Neural cell (in vitro differentiated cells): ENCODE data around the gene PC. TPM values are rescaled to one million over a fixed set of nuclear protein-coding genes. Genes with fewer than 3 reads are reported as not detected.

ENCODE experiments used
- H2AFZ ChIP-seq: fragments of 200-600, 300-800 bp; sonication (generic), shearing (Covaris generic); 2 replicates; pipeline ENCODE4 v1.6.0; 2014; ENCODE audit warnings: low read depth, mild to moderate bottlenecking, antibody characterized with exemption, low read length, moderate library complexity
- H3F3A ChIP-seq: fragments of 200-600 bp; shearing (Covaris generic); 2 replicates; pipeline ENCODE4 v1.6.1; 2016; ENCODE audit warnings: mild to moderate bottlenecking, moderate library complexity, mixed read lengths, antibody characterized with exemption, low read length; ENCODE audit not compliant: insufficient read depth, poor library complexity, severe bottlenecking
- H3K27ac ChIP-seq: fragments of 200-600, 300-800 bp; sonication (generic), shearing (Covaris generic); 2 replicates; pipeline ENCODE4 v1.5.1; 2014; ENCODE audit warnings: mild to moderate bottlenecking, low read length, moderate library complexity
- H3K27me3 ChIP-seq: fragments of 300-800, 200-600 bp; sonication (generic), shearing (Covaris generic); 2 replicates; pipeline ENCODE4 v1.6.0; 2014; ENCODE audit warnings: mild to moderate bottlenecking, low read depth, low read length, moderate library complexity; ENCODE audit not compliant: insufficient read depth
- H3K36me3 ChIP-seq: fragments of 300-800, 200-600 bp; sonication (generic), shearing (Covaris generic); 2 replicates; pipeline ENCODE4 v1.5.1; 2014; ENCODE audit warnings: mild to moderate bottlenecking, antibody characterized with exemption, low read length, moderate library complexity; ENCODE audit not compliant: insufficient read depth
- H3K4me2 ChIP-seq: fragments of 300-800, 200-600 bp; sonication (generic), shearing (Covaris generic); 2 replicates; pipeline ENCODE4 v1.6.0; 2014; ENCODE audit warnings: mild to moderate bottlenecking, low read length
- H3K4me3 ChIP-seq: fragments of 300-800, 200-600 bp; sonication (generic), shearing (Covaris generic); 2 replicates; pipeline ENCODE4 v1.5.1; 2014; ENCODE audit warnings: mild to moderate bottlenecking, low read length, moderate library complexity
- H3K79me2 ChIP-seq: fragments of 200-600 bp; shearing (Covaris generic); replicated peaks from 2 replicates; pipeline ENCODE4 v1.6.0; 2014; ENCODE audit warnings: mild to moderate bottlenecking, low read length, moderate library complexity; ENCODE audit not compliant: insufficient read depth
- H3K9ac ChIP-seq: fragments of 300-800, 200-600 bp; sonication (generic), shearing (Covaris generic); 2 replicates; pipeline ENCODE4 v1.6.1; 2016; ENCODE audit warnings: mild to moderate bottlenecking, low read length, mixed read lengths
- H3K9me2 ChIP-seq: fragments of 200-600 bp; shearing (Covaris generic); 2 replicates; pipeline ENCODE4 v1.6.1; 2016; ENCODE audit warnings: mild to moderate bottlenecking, low read length, mixed read lengths; ENCODE audit not compliant: insufficient read depth
- H3K9me3 ChIP-seq: fragments of 200-600, 300-800 bp; sonication (generic), shearing (Covaris generic); 2 replicates; pipeline ENCODE4 v1.6.1; 2016; ENCODE audit warnings: mild to moderate bottlenecking, mixed run types, low read length, moderate library complexity, mixed read lengths
- H4K20me1 ChIP-seq: fragments of 200-600 bp; shearing (Covaris generic); 2 replicates; pipeline ENCODE4 v1.6.1; 2016; ENCODE audit warnings: mild to moderate bottlenecking, mixed run types; ENCODE audit not compliant: insufficient read depth
- EP300 ChIP-seq: fragments of 450-650 bp; conservative IDR thresholded peaks from 2 replicates; pipeline ENCODE4 v1.6.1; 2014; ENCODE audit warnings: antibody characterized with exemption, mild to moderate bottlenecking, moderate library complexity; ENCODE audit not compliant: poor library complexity, severe bottlenecking
- EZH2 ChIP-seq: fragments of 200-600, 300-800 bp; shearing (Covaris generic), sonication (generic); IDR thresholded peaks from 2 replicates; pipeline ENCODE4 v1.6.1; 2014; ENCODE audit warnings: antibody characterized with exemption, low read length, borderline replicate concordance, mild to moderate bottlenecking; ENCODE audit not compliant: insufficient read depth, poor library complexity, severe bottlenecking
- MXI1 ChIP-seq: fragments of 450-650 bp; conservative IDR thresholded peaks from 2 replicates; pipeline ENCODE4 v1.6.1; 2014; ENCODE audit warnings: antibody characterized with exemption, mild to moderate bottlenecking; ENCODE audit not compliant: poor library complexity, severe bottlenecking
- POLR2AphosphoS5 ChIP-seq: IDR thresholded peaks from 2 replicates; pipeline ENCODE4 v1.6.1; 2012
- RAD21 ChIP-seq: fragments of 450-650 bp; conservative IDR thresholded peaks from 2 replicates; pipeline ENCODE4 v1.6.1; 2014; ENCODE audit warnings: antibody characterized with exemption, mild to moderate bottlenecking, moderate library complexity
- SMC3 ChIP-seq: fragments of 450-650 bp; conservative IDR thresholded peaks from 2 replicates; pipeline ENCODE4 v1.6.1; 2014; ENCODE audit warnings: antibody characterized with exemption, mild to moderate bottlenecking, moderate library complexity; ENCODE audit not compliant: poor library complexity
- TAF1 ChIP-seq: IDR thresholded peaks from 2 replicates; pipeline ENCODE4 v1.6.1; 2012; ENCODE audit warnings: low read depth
- polyA plus RNA-seq: library from polyadenylated mRNA; depleted of rRNA; stranded (reverse); fragments of >200 nt; gene quantifications from 2 replicates; pipeline ENCODE4 v1.2.3, GENCODE V29; 2014
- TF ChIP-seq, protein P1 (sequence below): fragments of 450-650 bp; IDR thresholded peaks from 2 replicates; pipeline ENCODE4 v1.5.1; 2014; ENCODE audit warnings: antibody characterized with exemption, mild to moderate bottlenecking, moderate library complexity; ENCODE audit not compliant: poor library complexity, severe bottlenecking
- TF ChIP-seq, protein P2 (sequence below): IDR thresholded peaks from 2 replicates; pipeline ENCODE4 v1.6.1; 2012; ENCODE audit warnings: borderline replicate concordance

Gene PC
- polyA plus RNA-seq, 1 donor from 2014 or later, result 8.9 TPM

DNA sequence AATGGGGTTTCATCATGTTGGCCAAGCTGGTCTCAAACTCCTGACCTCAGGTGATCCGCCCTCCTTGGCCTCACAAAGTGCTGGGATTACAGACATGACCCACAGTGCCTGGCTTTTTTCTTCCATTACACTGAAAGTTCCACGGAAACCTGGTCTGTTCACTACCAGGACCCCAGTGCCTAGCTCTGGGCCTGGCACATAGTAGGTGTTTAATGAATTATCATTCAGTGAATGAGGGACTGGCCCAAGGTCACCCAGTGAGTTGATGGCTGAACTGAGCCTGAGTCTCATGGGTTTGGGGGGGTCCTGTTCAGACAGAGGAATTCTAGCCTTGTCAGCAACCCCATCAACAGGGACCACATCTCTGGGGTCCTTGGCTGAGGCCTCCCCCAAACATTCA lies 20.0 kb upstream of the PC start:
- Histone ChIP-seq H3K4me2 (no peak overlapping the region), H2AFZ (no peak overlapping the region), H3F3A (no peaks in the 10 kb centered on the region), H3K4me3 (no peak overlapping the region), H3K9ac (no peak overlapping the region), H3K79me2 (no peaks in the 10 kb centered on the region), H3K9me3 (no peaks in the 10 kb centered on the region), H3K27ac (no peak overlapping the region), H3K27me3 (no peaks in the 10 kb centered on the region), H4K20me1 (no peaks in the 10 kb centered on the region), H3K36me3 (no peaks in the 10 kb centered on the region), H3K9me2 (no peaks in the 10 kb centered on the region)
- TF ChIP-seq MXI1 (no peak), EZH2 (no peak), TAF1 (no peak), SMC3 (no peak), POLR2AphosphoS5 (no peak), RAD21 (no peak)
- TF ChIP-seq, protein P1, sequence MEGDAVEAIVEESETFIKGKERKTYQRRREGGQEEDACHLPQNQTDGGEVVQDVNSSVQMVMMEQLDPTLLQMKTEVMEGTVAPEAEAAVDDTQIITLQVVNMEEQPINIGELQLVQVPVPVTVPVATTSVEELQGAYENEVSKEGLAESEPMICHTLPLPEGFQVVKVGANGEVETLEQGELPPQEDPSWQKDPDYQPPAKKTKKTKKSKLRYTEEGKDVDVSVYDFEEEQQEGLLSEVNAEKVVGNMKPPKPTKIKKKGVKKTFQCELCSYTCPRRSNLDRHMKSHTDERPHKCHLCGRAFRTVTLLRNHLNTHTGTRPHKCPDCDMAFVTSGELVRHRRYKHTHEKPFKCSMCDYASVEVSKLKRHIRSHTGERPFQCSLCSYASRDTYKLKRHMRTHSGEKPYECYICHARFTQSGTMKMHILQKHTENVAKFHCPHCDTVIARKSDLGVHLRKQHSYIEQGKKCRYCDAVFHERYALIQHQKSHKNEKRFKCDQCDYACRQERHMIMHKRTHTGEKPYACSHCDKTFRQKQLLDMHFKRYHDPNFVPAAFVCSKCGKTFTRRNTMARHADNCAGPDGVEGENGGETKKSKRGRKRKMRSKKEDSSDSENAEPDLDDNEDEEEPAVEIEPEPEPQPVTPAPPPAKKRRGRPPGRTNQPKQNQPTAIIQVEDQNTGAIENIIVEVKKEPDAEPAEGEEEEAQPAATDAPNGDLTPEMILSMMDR, result no peak

DNA sequence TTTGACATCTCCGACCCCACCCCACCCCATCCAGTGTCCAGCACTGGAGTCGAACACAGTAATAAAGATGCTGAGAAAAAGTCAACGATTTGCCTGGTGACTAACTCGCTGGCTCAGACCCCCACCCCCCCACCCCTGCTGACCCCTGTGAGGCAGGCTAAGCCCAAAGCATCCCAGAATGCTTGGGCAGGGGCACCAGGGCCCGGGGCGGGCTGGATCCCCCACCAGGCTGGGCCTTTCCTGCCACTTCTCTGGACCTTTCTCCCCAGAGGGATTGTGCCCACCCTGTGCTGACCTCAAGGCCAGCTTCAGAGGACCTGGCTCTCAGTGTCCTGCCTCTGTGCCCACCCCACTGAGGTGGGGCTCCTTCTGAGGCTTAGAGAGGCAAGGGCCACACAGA lies 18.7 kb upstream of the PC start:
- Histone ChIP-seq H3K4me2 (no peak overlapping the region), H3K36me3 (no peaks in the 10 kb centered on the region), H3K27me3 (no peaks in the 10 kb centered on the region), H3K9me3 (no peaks in the 10 kb centered on the region), H2AFZ (no peak overlapping the region), H3K4me3 (no peak overlapping the region), H3K9ac (no peak overlapping the region), H3F3A (no peaks in the 10 kb centered on the region), H4K20me1 (no peaks in the 10 kb centered on the region), H3K79me2 (no peaks in the 10 kb centered on the region), H3K27ac (no peak overlapping the region), H3K9me2 (no peaks in the 10 kb centered on the region)
- no peak for TF ChIP-seq SMC3
- TF ChIP-seq TAF1, result no peak
- TF ChIP-seq, protein P1, result no peak
- TF ChIP-seq MXI1, result no peak
- TF ChIP-seq, protein P2, sequence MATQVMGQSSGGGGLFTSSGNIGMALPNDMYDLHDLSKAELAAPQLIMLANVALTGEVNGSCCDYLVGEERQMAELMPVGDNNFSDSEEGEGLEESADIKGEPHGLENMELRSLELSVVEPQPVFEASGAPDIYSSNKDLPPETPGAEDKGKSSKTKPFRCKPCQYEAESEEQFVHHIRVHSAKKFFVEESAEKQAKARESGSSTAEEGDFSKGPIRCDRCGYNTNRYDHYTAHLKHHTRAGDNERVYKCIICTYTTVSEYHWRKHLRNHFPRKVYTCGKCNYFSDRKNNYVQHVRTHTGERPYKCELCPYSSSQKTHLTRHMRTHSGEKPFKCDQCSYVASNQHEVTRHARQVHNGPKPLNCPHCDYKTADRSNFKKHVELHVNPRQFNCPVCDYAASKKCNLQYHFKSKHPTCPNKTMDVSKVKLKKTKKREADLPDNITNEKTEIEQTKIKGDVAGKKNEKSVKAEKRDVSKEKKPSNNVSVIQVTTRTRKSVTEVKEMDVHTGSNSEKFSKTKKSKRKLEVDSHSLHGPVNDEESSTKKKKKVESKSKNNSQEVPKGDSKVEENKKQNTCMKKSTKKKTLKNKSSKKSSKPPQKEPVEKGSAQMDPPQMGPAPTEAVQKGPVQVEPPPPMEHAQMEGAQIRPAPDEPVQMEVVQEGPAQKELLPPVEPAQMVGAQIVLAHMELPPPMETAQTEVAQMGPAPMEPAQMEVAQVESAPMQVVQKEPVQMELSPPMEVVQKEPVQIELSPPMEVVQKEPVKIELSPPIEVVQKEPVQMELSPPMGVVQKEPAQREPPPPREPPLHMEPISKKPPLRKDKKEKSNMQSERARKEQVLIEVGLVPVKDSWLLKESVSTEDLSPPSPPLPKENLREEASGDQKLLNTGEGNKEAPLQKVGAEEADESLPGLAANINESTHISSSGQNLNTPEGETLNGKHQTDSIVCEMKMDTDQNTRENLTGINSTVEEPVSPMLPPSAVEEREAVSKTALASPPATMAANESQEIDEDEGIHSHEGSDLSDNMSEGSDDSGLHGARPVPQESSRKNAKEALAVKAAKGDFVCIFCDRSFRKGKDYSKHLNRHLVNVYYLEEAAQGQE, result no peak
- TF ChIP-seq EP300, result no peak
- TF ChIP-seq RAD21, result no peak
- TF ChIP-seq EZH2, result no peak
- TF ChIP-seq POLR2AphosphoS5, result no peak
